IMR-90 (cell line): ENCODE results near the gene CDKAL1. TPM values are rescaled to one million over a fixed set of nuclear protein-coding genes. Genes with fewer than 3 reads are reported as not detected.
"Not testable (repeated sequence)": the region's sequence is repeated elsewhere in the genome, so short reads cannot be mapped to it uniquely, and the experiment has no call there.

Source experiments
- ATAC-seq: fragments of 200-7000 bp; cut with Tn5 transposase; 2 replicates; pipeline ENCODE4 v1.9.1; 2020; ENCODE audit warnings: low read depth, mild to moderate bottlenecking, moderate library complexity
- BruUV-seq: library from RNA; stranded (reverse); fragments of 400-500 nt; replicated peaks from 2 replicates; lab custom pipeline; 2021; lab: Mats Ljungman, UMichigan
- CTCF ChIA-PET: fragments of 300-600 bp; formaldehyde crosslinking; extraction: SDS; loops from one replicate; lab custom pipeline; 2021; ENCODE audit warnings: antibody characterized with exemption; lab: Yijun Ruan, JAX
- POLR2A ChIA-PET: fragments of 300-600 bp; sonication (Branson Sonifier 250); formaldehyde crosslinking; loops from one replicate; lab custom pipeline; 2022; ENCODE audit warnings: antibody characterized with exemption; ENCODE audit not compliant: unreplicated experiment; lab: Charles Lee
- DNase-seq: peaks from one replicate; pipeline ENCODE4 v3.0.0; 2013
- H2AFZ ChIP-seq: replicated peaks from 2 replicates; pipeline ENCODE3; 2013; ENCODE audit warnings: low read length, mild to moderate bottlenecking; ENCODE audit not compliant: poor library complexity
- H2AK5ac ChIP-seq: 2 replicates; pipeline ENCODE4 v1.6.1; 2013; ENCODE audit warnings: low read depth, low read length, inconsistent platforms
- H2AK9ac ChIP-seq: replicated peaks from 2 replicates; pipeline ENCODE3; 2013; ENCODE audit warnings: mild to moderate bottlenecking, low read depth, low read length, moderate library complexity; ENCODE audit not compliant: poor library complexity
- H2BK120ac ChIP-seq: 2 replicates; pipeline ENCODE4 v1.6.1; 2013; ENCODE audit warnings: low read depth, low read length, inconsistent platforms
- H2BK15ac ChIP-seq: 3 replicates; pipeline ENCODE4 v1.6.1; 2013; ENCODE audit warnings: low read depth, low read length, inconsistent platforms
- H2BK20ac ChIP-seq: 2 replicates; pipeline ENCODE4 v1.6.1; 2013; ENCODE audit warnings: low read depth, mild to moderate bottlenecking, inconsistent platforms, low read length, moderate library complexity
- H2BK5ac ChIP-seq: 2 replicates; pipeline ENCODE4 v1.6.1; 2013; ENCODE audit warnings: mild to moderate bottlenecking, low read depth, low read length, inconsistent platforms; ENCODE audit not compliant: poor library complexity, severe bottlenecking
- H3K14ac ChIP-seq: replicated peaks from 2 replicates; pipeline ENCODE4 v1.6.1; 2013; ENCODE audit warnings: low read depth, low read length, inconsistent platforms
- H3K18ac ChIP-seq: 2 replicates; pipeline ENCODE4 v1.6.1; 2013; ENCODE audit warnings: low read depth, low read length, control low read depth
- H3K23ac ChIP-seq: 2 replicates; pipeline ENCODE4 v1.6.1; 2013; ENCODE audit warnings: low read depth, low read length, inconsistent platforms
- H3K27ac ChIP-seq: 2 replicates; pipeline ENCODE4 v1.5.1; 2013; ENCODE audit warnings: mild to moderate bottlenecking, control low read depth, low read length; ENCODE audit not compliant: insufficient read depth
- H3K27me3 ChIP-seq: 2 replicates; pipeline ENCODE4 v1.6.1; 2013; ENCODE audit warnings: low read length; ENCODE audit not compliant: control insufficient read depth, insufficient read depth
- H3K36me3 ChIP-seq: 2 replicates; pipeline ENCODE4 v1.6.1; 2013; ENCODE audit warnings: low read length, mixed read lengths; ENCODE audit not compliant: control insufficient read depth, insufficient read depth
- H3K4ac ChIP-seq: 2 replicates; pipeline ENCODE4 v1.6.1; 2013; ENCODE audit warnings: low read depth, low read length, inconsistent platforms
- H3K4me1 ChIP-seq: 2 replicates; pipeline ENCODE4 v1.6.1; 2013; ENCODE audit warnings: low read length, mixed read lengths; ENCODE audit not compliant: control insufficient read depth, insufficient read depth
- H3K4me2 ChIP-seq: 2 replicates; pipeline ENCODE4 v1.6.1; 2013; ENCODE audit warnings: low read depth, mild to moderate bottlenecking, control low read depth, low read length, moderate library complexity
- H3K4me3 ChIP-seq: 2 replicates; pipeline ENCODE4 v1.5.1; 2013; ENCODE audit warnings: low read depth, mild to moderate bottlenecking, control low read depth, low read length, moderate library complexity; ENCODE audit not compliant: insufficient read depth
- H3K56ac ChIP-seq: 2 replicates; pipeline ENCODE4 v1.6.1; 2013; ENCODE audit warnings: low read length, inconsistent platforms; ENCODE audit not compliant: insufficient read depth; ENCODE audit errors: extremely low read depth
- H3K79me1 ChIP-seq, 2 experiments: 2 replicates each; pipeline ENCODE4 v1.6.1; 2013; ENCODE audit warnings: low read length in 2 of 2, inconsistent platforms in 1 of 2, low read depth in 1 of 2
- H3K9ac ChIP-seq: 2 replicates; pipeline ENCODE4 v1.6.1; 2013; ENCODE audit warnings: low read depth, low read length, control low read depth
- H3K9me1 ChIP-seq: 2 replicates; pipeline ENCODE4 v1.6.1; 2013; ENCODE audit warnings: low read length, inconsistent platforms; ENCODE audit not compliant: insufficient read depth
- H3K9me3 ChIP-seq: 2 replicates; pipeline ENCODE4 v1.6.1; 2013; ENCODE audit warnings: low read length; ENCODE audit not compliant: control insufficient read depth, insufficient read depth
- H4K20me1 ChIP-seq: 2 replicates; pipeline ENCODE4 v1.6.1; 2013; ENCODE audit warnings: low read length, inconsistent platforms; ENCODE audit not compliant: insufficient read depth
- H4K5ac ChIP-seq: 2 replicates; pipeline ENCODE4 v1.6.1; 2013; ENCODE audit warnings: mild to moderate bottlenecking, low read depth, low read length, control low read depth
- H4K8ac ChIP-seq, 2 experiments: 2 replicates each; pipeline ENCODE4 v1.6.1; 2013; ENCODE audit warnings: low read depth in 2 of 2, low read length in 2 of 2, control low read depth in 1 of 2, inconsistent platforms in 1 of 2
- H4K91ac ChIP-seq: 2 replicates; pipeline ENCODE4 v1.6.1; 2013; ENCODE audit warnings: low read depth, low read length, inconsistent platforms; ENCODE audit not compliant: insufficient read depth
- WGBS, 2 experiments: methylation state at CpG; one replicate each; pipeline versions ENCODE4 v1.1.5 to v1.1.7; 2013; ENCODE audit warnings: missing lambda C conversion rate in 2 of 2; ENCODE audit not compliant: insufficient read length in 1 of 2; ENCODE audit errors: extremely low coverage in 2 of 2; 5-methylcytosine and 5-hydroxymethylcytosine counted together
- dilution Hi-C: fragments of 300-500 bp; cut with HindIII; formaldehyde crosslinking; loops from one replicate; pipeline ENCODE4 v1.14.3; 2018; ENCODE audit warnings: low sequenced_read_pairs; ENCODE audit not compliant: unreplicated experiment
- in situ Hi-C: fragments of 300-500 bp; cut with MboI; formaldehyde crosslinking; loops from 3 replicates; pipeline ENCODE4 v1.14.3; 2019; ENCODE audit warnings: low sequenced_read_pairs, inconsistent platforms, mixed read lengths
- intact Hi-C: fragments of 100-400 bp; cut with micrococcal nuclease; formaldehyde crosslinking; loops from 2 replicates; pipeline ENCODE4 v1.10.0; 2022
- polyA plus RNA-seq, 3 experiments: library from polyadenylated mRNA; depleted of rRNA; stranded (reverse); fragments of >200 nt; gene quantifications; 2 replicates each; pipeline ENCODE4 v1.2.3, GENCODE V29; 2012; ENCODE audit warnings: low replicate concordance in 1 of 3
- total RNA-seq: library from RNA; depleted of rRNA; stranded (reverse); fragments of >200 nt; gene quantifications from 2 replicates; pipeline ENCODE4 v1.2.3, GENCODE V29; 2012

CDKAL1 gene
- total and polyA plus RNA-seq, 2 of the 4 experiments (the other 2 are of a cell fraction), result 3.7 to 13.1 TPM

GRCh38 chr6:20549398-20549797 is 15.1 kb downstream of the CDKAL1 start:
- H3K4ac ChIP-seq, intact Hi-C loops, H3K18ac ChIP-seq, POLR2A ChIA-PET, H3K9ac ChIP-seq, H3K79me1 ChIP-seq, H2BK5ac ChIP-seq, H3K14ac ChIP-seq, H4K5ac ChIP-seq, H4K91ac ChIP-seq, H3K36me3 ChIP-seq, H3K4me3 ChIP-seq, dilution Hi-C loops, H2AK9ac ChIP-seq, BruUV-seq, H3K27me3 ChIP-seq, H4K8ac ChIP-seq, H2AK5ac ChIP-seq, H2BK120ac ChIP-seq, DNase-seq, H4K20me1 ChIP-seq, H3K9me1 ChIP-seq, H2BK15ac ChIP-seq, H3K4me1 ChIP-seq, H3K56ac ChIP-seq, H3K23ac ChIP-seq, H2AFZ ChIP-seq, H3K9me3 ChIP-seq, in situ Hi-C loops, H3K4me2 ChIP-seq, ATAC-seq, H2BK20ac ChIP-seq, H3K27ac ChIP-seq: not testable (repeated sequence)
- 100% methylated on average over 1 of the region's 3 CpGs; no CpG with 5 or more reads in 1 of the 2 experiments for WGBS, 2 experiments
- CTCF ChIA-PET, result interaction anchor here (0.7 kb wide), 1 partner anchor 744 kb away, joined by 6 read pairs; no protein-coding TSS in a partner anchor
